Activated CD4-positive, alpha-beta T cell treated with anti-CD3 and anti-CD28 coated beads, Interleukin-2, amount 10 ng/mL, durations not matched to agents 7 days and 5 days (primary cell): Measurements from ENCODE around the gene IGHMBP2. TPM values are rescaled to one million over a fixed set of nuclear protein-coding genes. Genes with fewer than 3 reads are reported as not detected.
"Not testable (repeated sequence)": the region's sequence is repeated elsewhere in the genome, so short reads cannot be mapped to it uniquely, and the experiment has no call there.

Experiments
- CTCF ChIA-PET: fragments of 350-600 bp; sonication (Branson Sonifier 250); formaldehyde crosslinking; loops from one replicate; lab custom pipeline; 2021; ENCODE audit warnings: antibody characterized with exemption; lab: Charles Lee
- POLR2A ChIA-PET: fragments of 350-600 bp; sonication (Branson Sonifier 250); formaldehyde crosslinking; loops from one replicate; lab custom pipeline; 2021; ENCODE audit warnings: antibody characterized with exemption; lab: Charles Lee
- DNase-seq: peaks from one replicate; pipeline ENCODE4 v3.0.0-alpha.2; 2020
- H3K27ac Mint-ChIP-seq: one replicate; pipeline ENCODE4 v1.8.0; 2021; ENCODE audit warnings: mild to moderate bottlenecking, moderate library complexity, mixed read lengths
- H3K27me3 Mint-ChIP-seq: one replicate; pipeline ENCODE4 v1.8.0; 2021; ENCODE audit warnings: mixed read lengths
- H3K36me3 Mint-ChIP-seq: one replicate; pipeline ENCODE4 v1.8.0; 2021; ENCODE audit warnings: low read depth, mixed read lengths
- H3K4me1 Mint-ChIP-seq: one replicate; pipeline ENCODE4 v1.8.0; 2021; ENCODE audit warnings: mixed read lengths
- H3K4me3 Mint-ChIP-seq: one replicate; pipeline ENCODE4 v1.8.0; 2021; ENCODE audit warnings: mild to moderate bottlenecking, moderate library complexity, mixed read lengths
- H3K9me3 Mint-ChIP-seq: one replicate; pipeline ENCODE4 v1.8.0; 2021; ENCODE audit warnings: mixed read lengths
- total RNA-seq, 2 experiments: library from RNA; stranded (reverse); gene quantifications; one replicate each; pipeline ENCODE4 v1.2.3, GENCODE V29; 2021

IGHMBP2 gene
- total RNA-seq, 2 experiments from 2014 or later, result 23.9 to 28.3 TPM

DNA sequence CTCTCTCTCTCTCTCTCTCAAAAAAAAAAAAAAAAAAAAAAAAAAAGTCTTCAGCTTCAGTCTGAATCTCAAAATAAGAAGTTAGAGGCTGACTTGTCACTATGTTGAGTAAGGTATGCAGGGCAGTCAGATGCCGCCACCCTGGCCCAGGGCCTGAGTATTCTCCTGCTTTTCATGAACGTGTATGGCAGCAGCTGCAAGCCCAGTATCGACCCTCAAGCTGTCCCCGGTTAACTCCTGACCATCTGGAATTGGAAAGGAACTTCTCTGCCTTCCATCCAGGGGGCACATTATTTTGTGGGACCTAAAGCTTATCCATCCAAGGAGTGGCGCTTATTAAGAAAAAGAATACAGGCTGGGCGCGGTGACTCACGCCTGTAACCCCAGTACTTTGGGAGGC, 65.7 kb downstream of the IGHMBP2 start:
- POLR2A ChIA-PET, result no interaction called here
- CTCF ChIA-PET, result interaction anchor here (0.5 to 1.4 kb wide), 2 partner anchors 11 to 1307 kb away, joined by 3 read pairs; no protein-coding TSS in a partner anchor
- peaks cover 3% of the 10 kb centered on the region for H3K36me3 Mint-ChIP-seq

DNA sequence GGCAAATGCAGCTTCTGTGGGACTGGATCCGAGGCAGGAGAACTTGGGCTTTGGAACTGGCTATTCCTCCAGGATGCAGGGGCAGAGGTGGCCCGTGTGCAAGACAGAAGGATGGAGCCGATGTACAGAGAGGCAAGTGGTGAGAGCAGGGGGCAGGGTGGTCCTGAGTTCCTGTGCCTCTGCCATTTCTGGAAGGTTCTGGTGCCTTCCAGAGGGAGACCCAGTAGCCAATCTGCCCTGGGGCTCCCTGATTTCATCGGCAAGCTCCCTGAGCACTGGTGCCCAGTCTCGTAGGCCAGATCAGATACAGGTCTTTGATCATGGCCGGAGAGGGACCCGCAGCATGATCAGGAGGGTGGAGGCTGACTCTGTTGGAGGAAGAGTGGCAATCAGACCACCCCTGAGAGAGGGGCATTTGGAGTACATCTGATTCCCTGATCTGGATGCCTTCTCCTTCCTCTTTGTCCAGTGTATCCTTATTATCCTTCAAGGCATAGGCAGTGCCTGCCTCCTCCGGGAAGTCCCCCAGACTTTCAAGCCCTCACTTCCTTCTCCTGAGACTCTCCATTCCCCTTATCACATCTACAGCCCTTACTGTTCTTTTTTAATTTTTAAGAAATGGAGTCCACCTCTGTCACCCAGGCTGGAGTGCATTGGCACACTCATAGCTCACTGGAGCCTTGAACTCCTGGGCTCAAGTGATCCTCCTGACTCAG, 67.4 kb downstream of the IGHMBP2 start:
- Mint-ChIP-seq H3K9me3 (no peaks in the 10 kb centered on the region), H3K27me3 (no peaks in the 10 kb centered on the region), H3K4me3 (no peak overlapping the region), H3K27ac (peak overlapping the region; percentile 25), H3K36me3 (peaks cover 3% of the 10 kb centered on the region), H3K4me1 (peaks cover 12% of the 10 kb centered on the region)
- DNase-seq, result no peak
- ChIA-PET POLR2A (no interaction called here), CTCF (interaction anchor here (1.5 kb wide), 1 partner anchor 14 kb away, joined by 4 read pairs; no protein-coding TSS in a partner anchor)

More for the DNA sequence above, 65.7 kb downstream of the IGHMBP2 start:
- Mint-ChIP-seq H3K27me3 (no peaks in the 10 kb centered on the region), H3K4me1 (peaks cover 15% of the 10 kb centered on the region), H3K9me3 (no peaks in the 10 kb centered on the region), H3K4me3 (no peak overlapping the region), H3K27ac (no peak overlapping the region)
- no peak for DNase-seq

DNA sequence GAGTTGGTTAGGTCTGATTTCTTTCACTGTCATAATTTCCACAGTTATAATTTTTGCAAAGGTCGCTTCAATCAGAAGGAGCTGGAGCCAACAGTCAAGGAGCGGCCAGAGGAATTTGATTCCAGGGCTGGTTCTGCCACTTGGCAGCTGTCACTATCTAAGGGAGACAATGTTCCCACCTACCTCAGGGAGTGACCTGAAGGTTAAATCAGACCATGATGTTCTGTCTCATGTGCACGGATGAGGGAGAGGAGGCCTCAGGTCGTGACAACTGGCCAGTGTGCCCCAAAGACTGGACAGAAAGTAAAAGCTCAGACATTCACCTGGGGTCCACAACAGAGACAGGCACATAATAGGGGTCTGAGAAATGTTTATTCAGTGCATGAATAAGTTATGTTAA, 69.5 kb downstream of the IGHMBP2 start:
- DNase-seq, result no peak
- ChIA-PET CTCF (no interaction called here), POLR2A (no interaction called here)
- Mint-ChIP-seq H3K27ac (no peak overlapping the region), H3K27me3 (no peaks in the 10 kb centered on the region), H3K36me3 (no peaks in the 10 kb centered on the region), H3K4me1 (peaks cover 2% of the 10 kb centered on the region), H3K9me3 (no peaks in the 10 kb centered on the region), H3K4me3 (no peak overlapping the region)

DNA sequence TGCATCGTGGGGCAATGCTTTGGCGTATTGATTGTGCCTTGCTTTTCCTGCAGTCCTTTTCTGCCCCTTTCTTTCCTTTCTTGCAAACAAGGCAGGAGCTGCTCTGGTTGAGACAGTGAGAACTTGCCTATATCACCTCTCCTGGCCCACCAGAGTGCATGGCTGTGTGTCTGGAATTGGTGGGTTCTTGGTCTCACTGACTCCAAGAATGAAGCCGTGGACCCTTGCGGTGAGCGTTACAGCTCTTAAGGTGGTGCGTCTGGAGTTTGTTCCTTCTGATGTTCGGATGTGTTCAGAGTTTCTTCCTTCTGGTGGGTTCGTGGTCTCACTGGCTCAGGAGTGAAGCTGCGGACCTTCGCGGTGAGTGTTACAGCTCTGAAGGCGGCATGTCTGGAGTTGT, 70.0 kb downstream of the IGHMBP2 start:
- H3K27me3 Mint-ChIP-seq, H3K36me3 Mint-ChIP-seq, H3K4me3 Mint-ChIP-seq, H3K9me3 Mint-ChIP-seq, POLR2A ChIA-PET, H3K27ac Mint-ChIP-seq, DNase-seq, H3K4me1 Mint-ChIP-seq: not testable (repeated sequence)
- CTCF ChIA-PET, result interaction anchor here (0.6 kb wide), 1 partner anchor 568 kb away, joined by 3 read pairs; no protein-coding TSS in a partner anchor

DNA sequence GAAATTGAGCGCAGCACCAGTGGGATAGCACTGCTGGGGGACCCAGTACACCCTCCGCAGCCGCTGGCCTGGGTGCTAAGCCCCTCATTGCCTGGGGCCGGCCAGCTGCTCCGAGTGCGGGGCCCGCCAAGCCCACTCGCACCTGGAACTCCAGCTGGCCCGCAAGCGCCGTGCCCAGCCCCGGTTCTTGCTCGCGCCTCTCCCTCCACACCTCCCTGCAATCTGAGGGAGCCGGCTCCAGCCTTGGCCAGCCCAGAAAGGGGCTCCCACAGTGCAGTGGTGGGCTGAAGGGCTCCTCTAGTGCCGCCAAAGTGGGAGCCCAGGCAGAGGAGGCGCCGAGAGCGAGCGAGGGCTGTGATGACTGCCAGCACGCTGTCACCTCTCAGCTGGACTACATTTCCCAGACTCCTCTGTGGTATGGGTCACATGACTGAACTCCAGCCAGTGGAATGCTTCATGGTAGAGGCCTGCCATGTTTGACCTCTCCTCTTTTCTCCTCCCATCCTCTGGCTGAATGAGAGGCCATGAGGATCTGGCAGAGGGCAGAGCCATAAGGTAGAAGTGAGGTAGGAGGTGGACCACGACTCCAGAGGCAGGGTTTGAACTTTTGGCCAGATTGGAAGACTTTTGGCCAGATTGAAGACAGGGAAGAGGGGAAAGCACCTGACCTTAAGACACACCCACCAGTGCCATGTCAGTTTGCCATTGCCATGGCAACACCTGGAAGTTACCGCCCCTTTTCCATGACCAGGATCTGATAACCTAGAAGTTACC, 70.9 kb downstream of the IGHMBP2 start:
- CTCF ChIA-PET, result interaction anchor here (0.6 kb wide), 1 partner anchor 569 kb away, joined by 3 read pairs; no protein-coding TSS in a partner anchor
- no peak overlapping the region for H3K27ac Mint-ChIP-seq
- H3K36me3 Mint-ChIP-seq, result no peaks in the 10 kb centered on the region
- H3K27me3 Mint-ChIP-seq, result no peaks in the 10 kb centered on the region
- H3K4me3 Mint-ChIP-seq, result no peak overlapping the region
- H3K9me3 Mint-ChIP-seq, result no peaks in the 10 kb centered on the region
- H3K4me1 Mint-ChIP-seq, result peaks cover 2% of the 10 kb centered on the region
- DNase-seq, result peak; percentile 31
- POLR2A ChIA-PET, result no interaction called here

DNA sequence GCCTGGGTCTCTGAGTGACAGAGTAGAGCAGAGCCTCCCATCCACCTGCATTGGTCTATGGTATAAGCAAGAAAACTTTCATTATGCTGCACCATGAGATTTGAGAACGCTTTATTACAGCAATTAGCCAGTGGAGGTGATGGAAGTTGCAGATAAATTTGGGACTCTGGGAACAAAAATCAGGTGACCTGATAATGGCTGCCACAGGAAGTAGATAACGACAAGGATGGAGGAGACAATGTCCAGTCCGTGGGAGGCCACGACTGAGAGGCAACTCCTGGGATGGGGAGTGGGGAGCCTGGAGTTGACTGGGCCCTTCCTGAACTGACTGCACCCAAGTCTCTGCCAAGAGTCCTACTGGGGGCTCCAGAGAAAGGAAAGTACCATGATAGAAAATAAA, 72.4 kb downstream of the IGHMBP2 start:
- Mint-ChIP-seq H3K9me3 (no peaks in the 10 kb centered on the region), H3K36me3 (no peaks in the 10 kb centered on the region), H3K4me3 (no peak overlapping the region), H3K27ac (no peak overlapping the region), H3K4me1 (peaks cover 2% of the 10 kb centered on the region), H3K27me3 (no peaks in the 10 kb centered on the region)
- ChIA-PET CTCF (no interaction called here), POLR2A (no interaction called here)
- DNase-seq, result no peak

DNA sequence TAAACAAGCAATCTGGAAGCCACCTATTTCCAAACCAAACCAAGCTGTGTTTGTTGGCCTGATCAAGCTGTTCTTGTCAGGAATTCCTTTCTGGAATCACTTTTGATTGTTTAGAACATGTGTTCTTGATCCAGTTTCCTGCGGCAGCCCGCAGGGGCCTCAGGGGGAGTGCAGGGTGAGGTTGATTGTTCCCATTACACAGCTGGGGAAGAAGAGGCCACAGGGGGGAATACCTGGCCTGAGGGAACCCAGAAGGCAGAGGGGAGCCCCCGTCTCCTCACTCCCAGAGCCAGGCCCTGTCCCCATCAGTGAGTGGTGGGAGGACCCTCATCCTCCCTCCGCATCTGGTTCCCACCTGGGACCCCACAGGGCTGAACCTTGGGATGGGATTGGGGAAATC, 72.9 kb downstream of the IGHMBP2 start:
- Mint-ChIP-seq H3K36me3 (no peaks in the 10 kb centered on the region), H3K4me3 (no peak overlapping the region), H3K4me1 (peaks cover 2% of the 10 kb centered on the region), H3K27ac (no peak overlapping the region), H3K27me3 (peaks cover under 1% of the 10 kb centered on the region), H3K9me3 (no peaks in the 10 kb centered on the region)
- no peak for DNase-seq
- CTCF ChIA-PET, result no interaction called here
- POLR2A ChIA-PET, result no interaction called here

DNA sequence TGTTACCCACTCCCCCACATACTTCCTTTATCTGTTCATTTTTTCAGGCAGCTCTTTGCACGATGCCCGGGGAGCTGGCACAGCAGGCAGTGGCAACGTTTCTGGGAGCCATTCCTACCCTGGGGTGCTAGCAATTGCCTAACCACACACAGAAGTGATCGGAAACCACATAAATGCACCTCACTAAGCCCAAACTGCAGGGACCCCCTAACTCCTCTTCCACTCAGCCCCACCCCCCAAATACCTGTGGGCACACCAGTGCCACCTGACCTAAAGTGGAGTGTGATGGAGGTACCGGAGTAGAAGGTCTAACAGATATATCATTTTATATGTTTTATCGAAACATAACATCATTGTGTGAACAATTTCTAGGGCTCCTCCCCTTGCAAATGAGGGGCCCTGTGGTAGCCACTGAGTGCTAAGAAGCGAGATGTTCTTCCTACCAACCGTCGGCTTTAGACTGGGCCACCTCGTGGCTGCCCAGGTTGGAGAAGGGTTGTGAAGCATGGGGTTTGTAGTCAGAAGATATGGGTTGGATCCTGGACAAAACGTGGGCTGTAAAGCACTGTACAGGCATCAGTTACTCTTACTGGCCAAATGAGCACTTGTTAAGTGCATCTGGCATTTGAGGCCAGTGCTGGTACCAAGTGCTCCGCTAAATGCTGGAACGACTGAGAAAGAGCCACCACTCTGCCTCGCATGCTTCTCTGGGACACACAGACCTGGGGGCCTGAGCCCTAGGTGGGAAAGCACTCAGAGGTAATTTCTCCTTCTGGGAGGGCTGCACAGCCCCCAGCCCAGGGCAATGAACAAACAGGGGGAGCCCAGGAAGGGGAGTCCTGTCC, 74.3 kb downstream of the IGHMBP2 start:
- Mint-ChIP-seq H3K27me3 (peaks cover 8% of the 10 kb centered on the region), H3K4me1 (peaks cover 2% of the 10 kb centered on the region), H3K27ac (no peak overlapping the region), H3K4me3 (no peak overlapping the region), H3K9me3 (no peaks in the 10 kb centered on the region), H3K36me3 (no peaks in the 10 kb centered on the region)
- no peak for DNase-seq
- ChIA-PET CTCF (no interaction called here), POLR2A (no interaction called here)

DNA sequence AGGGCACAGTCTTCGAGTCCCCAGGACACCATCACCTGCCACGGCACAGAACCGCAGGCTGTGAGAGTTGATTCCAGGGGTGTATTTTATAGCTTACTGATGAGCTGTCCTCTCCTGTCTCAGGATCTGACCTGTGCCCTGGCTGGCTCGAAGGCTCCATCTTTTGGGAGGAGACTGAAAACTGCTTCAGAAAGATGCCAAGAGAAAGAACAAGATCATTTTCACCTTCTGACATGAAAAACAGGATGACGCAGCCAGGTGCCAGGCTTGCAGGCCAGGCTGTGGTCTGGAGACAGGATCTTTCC, 74.9 kb downstream of the IGHMBP2 start:
- no peaks in the 10 kb centered on the region for H3K9me3 Mint-ChIP-seq
- H3K4me3 Mint-ChIP-seq, result no peak overlapping the region
- H3K4me1 Mint-ChIP-seq, result peaks cover 2% of the 10 kb centered on the region
- DNase-seq, result no peak
- H3K36me3 Mint-ChIP-seq, result no peaks in the 10 kb centered on the region
- peaks cover 8% of the 10 kb centered on the region for H3K27me3 Mint-ChIP-seq
- ChIA-PET CTCF (no interaction called here), POLR2A (no interaction called here)
- no peak overlapping the region for H3K27ac Mint-ChIP-seq

DNA sequence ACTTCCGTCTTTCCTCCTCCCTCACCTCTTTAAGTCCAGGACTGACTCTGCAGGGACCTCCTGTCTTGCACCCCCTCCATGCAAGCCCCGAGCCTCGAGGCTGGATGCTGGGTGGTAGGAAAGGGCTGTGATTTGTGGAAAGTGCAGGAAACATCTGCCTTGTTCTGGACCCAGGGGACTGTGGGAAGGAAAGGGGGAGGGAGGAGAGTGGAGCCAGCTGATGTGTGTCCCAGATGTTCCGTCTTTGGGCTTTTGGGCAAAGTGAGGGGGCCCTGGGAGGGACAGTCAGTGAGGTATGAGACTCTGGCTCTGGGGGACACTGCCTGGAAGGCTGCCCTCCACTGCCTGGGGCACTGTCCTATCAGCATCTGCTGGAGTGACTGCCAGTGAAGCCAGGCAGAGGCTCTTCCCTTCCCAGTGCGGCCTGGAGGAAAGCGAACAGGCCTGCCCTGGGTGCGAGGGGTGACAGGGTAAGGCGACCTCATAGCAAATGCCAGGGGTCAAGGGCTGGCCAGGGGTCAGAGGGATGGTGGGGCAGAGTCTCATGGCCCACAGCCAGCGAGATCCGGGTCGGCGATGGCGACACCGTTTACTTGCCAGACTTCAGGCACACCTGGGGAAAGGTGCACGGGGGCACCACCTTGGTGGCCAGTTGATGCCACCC, 75.4 kb downstream of the IGHMBP2 start:
- ChIA-PET POLR2A (no interaction called here), CTCF (interaction anchor here (1.2 kb wide), 1 partner anchor 9 kb away, joined by 3 read pairs; no protein-coding TSS in a partner anchor)
- DNase-seq, result no peak
- H3K4me1 Mint-ChIP-seq, result peaks cover 2% of the 10 kb centered on the region
- no peak overlapping the region for H3K4me3 Mint-ChIP-seq
- no peaks in the 10 kb centered on the region for H3K9me3 Mint-ChIP-seq
- peaks cover 9% of the 10 kb centered on the region for H3K27me3 Mint-ChIP-seq
- H3K27ac Mint-ChIP-seq, result no peak overlapping the region
- no peaks in the 10 kb centered on the region for H3K36me3 Mint-ChIP-seq

DNA sequence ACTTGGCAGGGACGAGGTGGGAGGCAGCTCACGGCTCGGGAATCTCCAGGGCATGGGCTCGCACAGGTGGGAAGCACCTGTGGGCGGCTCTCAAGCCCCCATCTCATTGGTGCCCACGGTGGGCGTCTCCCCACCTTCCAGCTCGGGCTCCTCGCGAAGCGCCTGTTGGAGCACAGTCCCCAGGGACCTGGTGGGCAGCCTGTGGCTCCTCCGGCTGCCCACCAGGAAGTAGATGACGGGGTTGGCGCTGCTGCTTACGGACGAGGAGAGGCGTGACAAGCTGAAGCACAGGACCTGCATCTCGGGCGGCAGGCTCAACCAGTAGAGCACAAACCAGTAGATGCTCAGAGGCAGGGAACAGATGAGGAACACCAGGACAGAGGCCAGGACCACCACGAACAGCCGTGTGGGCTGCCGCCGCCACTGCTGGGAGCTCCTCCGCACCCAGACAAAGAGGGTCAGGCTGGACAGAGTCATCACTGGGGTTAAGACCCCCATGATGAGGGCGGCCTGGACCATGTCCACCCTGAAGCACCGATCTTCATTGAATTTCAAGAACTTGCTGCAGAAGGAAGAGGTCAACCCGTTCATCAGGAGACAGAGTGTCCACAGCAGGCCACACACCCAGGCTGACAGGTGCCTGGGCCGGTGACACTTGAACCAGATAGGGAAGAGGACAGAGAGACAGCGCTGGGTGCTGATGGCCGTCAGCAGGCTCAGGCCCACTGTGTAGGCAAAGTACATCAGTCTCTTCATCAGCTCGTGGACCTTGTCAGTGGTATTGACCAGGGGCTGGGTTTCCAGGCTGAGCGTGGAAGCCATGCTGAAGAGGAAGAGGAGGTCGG, 76.5 kb downstream of the IGHMBP2 start:
- CTCF ChIA-PET, result interaction anchor here (1.2 kb wide), 1 partner anchor 10 kb away, joined by 3 read pairs; no protein-coding TSS in a partner anchor

DNA sequence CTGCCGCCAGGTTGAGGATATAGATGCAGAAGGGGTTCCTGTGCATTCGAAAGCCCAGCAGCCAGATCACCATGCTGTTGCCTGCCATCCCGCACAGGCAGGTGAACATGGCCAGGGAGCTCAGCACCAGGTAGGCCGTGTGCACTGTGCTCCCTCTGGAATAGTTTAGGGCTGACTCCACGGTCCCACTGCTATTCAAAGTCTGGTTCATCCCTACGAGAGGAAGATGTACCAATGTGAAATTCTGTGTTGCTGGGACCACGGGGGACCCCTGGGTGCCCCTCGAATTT, 77.0 kb downstream of the IGHMBP2 start, which contains the start of gene MRGPRD:
Gene MRGPRD (minus strand): TSS at position 211 of the 290 bp plus-strand sequence. CDS start 0 bp downstream, at position 211.
- Mint-ChIP-seq H3K27me3 (peaks cover 12% of the 10 kb centered on the region), H3K4me1 (no peaks in the 10 kb centered on the region), H3K27ac (no peak within 1 kb of the TSS), H3K36me3 (no peaks in the 10 kb centered on the region), H3K4me3 (no peak within 1 kb of the TSS), H3K9me3 (no peaks in the 10 kb centered on the region)
- POLR2A ChIA-PET, result no interaction called here
- CTCF ChIA-PET, result no interaction called here
- no peak for DNase-seq

More for the DNA sequence above, 76.5 kb downstream of the IGHMBP2 start:
- no peak overlapping the region for H3K4me3 Mint-ChIP-seq
- no peaks in the 10 kb centered on the region for H3K4me1 Mint-ChIP-seq
- POLR2A ChIA-PET, result no interaction called here
- no peaks in the 10 kb centered on the region for H3K36me3 Mint-ChIP-seq
- no peak overlapping the region for H3K27ac Mint-ChIP-seq
- DNase-seq, result no peak
- H3K9me3 Mint-ChIP-seq, result no peaks in the 10 kb centered on the region
- peaks cover 12% of the 10 kb centered on the region for H3K27me3 Mint-ChIP-seq
